ENCODE measurements around the gene ENOPH1.

GRCh38 chr4:82428526-82428968 lies 1.8 kb upstream of the ENOPH1 start:
- TF ChIP-seq, protein P1, sequence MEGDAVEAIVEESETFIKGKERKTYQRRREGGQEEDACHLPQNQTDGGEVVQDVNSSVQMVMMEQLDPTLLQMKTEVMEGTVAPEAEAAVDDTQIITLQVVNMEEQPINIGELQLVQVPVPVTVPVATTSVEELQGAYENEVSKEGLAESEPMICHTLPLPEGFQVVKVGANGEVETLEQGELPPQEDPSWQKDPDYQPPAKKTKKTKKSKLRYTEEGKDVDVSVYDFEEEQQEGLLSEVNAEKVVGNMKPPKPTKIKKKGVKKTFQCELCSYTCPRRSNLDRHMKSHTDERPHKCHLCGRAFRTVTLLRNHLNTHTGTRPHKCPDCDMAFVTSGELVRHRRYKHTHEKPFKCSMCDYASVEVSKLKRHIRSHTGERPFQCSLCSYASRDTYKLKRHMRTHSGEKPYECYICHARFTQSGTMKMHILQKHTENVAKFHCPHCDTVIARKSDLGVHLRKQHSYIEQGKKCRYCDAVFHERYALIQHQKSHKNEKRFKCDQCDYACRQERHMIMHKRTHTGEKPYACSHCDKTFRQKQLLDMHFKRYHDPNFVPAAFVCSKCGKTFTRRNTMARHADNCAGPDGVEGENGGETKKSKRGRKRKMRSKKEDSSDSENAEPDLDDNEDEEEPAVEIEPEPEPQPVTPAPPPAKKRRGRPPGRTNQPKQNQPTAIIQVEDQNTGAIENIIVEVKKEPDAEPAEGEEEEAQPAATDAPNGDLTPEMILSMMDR (conservative IDR thresholded peaks at IDR 0.05) = no peak
- no peak for TF ChIP-seq EZH2 (IDR thresholded peaks at IDR 0.05; ENCODE audit: low read depth)
